Activated naive CD8-positive, alpha-beta T cell treated with anti-CD3 and anti-CD28 coated beads, Interleukin-2, amount 10 ng/mL, durations not matched to agents 7 days and 5 days (primary cell): Measurements from ENCODE around the gene UHRF1. TPM values are rescaled to one million over a fixed set of nuclear protein-coding genes. Genes with fewer than 3 reads are reported as not detected.
"Not testable (repeated sequence)": the region's sequence is repeated elsewhere in the genome, so short reads cannot be mapped to it uniquely, and the experiment has no call there.

Experiments used
- ATAC-seq: fragments of 150-1000 bp; cut with Tn5 transposase; one replicate; pipeline ENCODE4 v1.10.0; 2021; ENCODE audit warnings: low read depth, moderate library complexity
- POLR2A ChIA-PET: fragments of 350-600 bp; sonication (Branson Sonifier 250); formaldehyde crosslinking; loops from one replicate; lab custom pipeline; 2021; ENCODE audit warnings: antibody characterized with exemption; lab: Charles Lee
- DNase-seq: peaks from one replicate; pipeline ENCODE4 v3.0.0; 2021
- H3K27ac Mint-ChIP-seq: one replicate; pipeline ENCODE4 v1.8.0; 2022; ENCODE audit warnings: mild to moderate bottlenecking, mixed read lengths
- H3K27me3 Mint-ChIP-seq: one replicate; pipeline ENCODE4 v1.8.0; 2022; ENCODE audit warnings: mild to moderate bottlenecking, moderate library complexity, mixed read lengths
- H3K36me3 Mint-ChIP-seq: one replicate; pipeline ENCODE4 v1.8.0; 2021; ENCODE audit warnings: mild to moderate bottlenecking, mixed read lengths
- H3K4me1 Mint-ChIP-seq: one replicate; pipeline ENCODE4 v1.8.0; 2021; ENCODE audit warnings: mixed read lengths
- H3K4me3 Mint-ChIP-seq: one replicate; pipeline ENCODE4 v1.8.0; 2022; ENCODE audit warnings: mild to moderate bottlenecking, moderate library complexity, mixed read lengths
- H3K9me3 Mint-ChIP-seq: one replicate; pipeline ENCODE4 v1.8.0; 2021; ENCODE audit warnings: mixed read lengths
- total RNA-seq, 2 experiments: library from RNA; stranded (reverse); gene quantifications; one replicate each; pipeline ENCODE4 v1.2.3, GENCODE V29; 2021

The UHRF1 gene
- total RNA-seq, 2 experiments from 2014 or later, result 90.8 to 103 TPM

DNA sequence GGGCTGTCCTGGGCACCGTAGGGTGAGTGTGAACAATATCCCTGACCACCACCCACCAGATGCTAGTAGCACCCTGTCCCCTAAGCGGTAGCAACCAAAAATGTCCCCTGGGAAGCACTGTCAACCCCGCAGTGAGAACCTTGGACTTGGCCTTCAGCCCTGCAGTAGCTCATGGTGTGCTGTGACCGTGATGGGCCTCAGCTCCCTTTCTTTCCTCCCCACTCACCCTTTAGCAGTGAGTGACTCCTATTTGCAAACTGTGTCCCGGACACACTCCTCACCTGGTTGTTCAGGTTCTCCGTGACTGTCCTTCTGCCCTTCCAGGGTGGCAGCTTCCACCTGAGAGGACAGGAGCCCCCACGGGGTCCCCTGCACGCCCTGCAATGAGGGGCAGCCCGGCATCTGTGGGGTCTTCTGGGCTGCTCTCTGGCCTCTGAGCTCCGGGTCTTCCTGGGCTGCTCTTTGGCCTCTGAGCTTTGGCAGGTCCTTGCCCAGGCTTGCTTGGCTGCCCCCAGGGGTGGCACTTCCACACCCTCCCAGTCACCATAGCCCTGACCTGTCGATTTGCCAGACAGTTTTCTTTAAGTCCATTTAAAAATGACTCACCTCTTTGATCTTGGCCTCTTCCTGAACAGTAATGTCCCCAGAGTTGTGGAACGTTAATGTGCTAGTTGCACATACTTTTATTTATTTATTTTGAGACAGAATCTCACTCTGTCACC, 63.4 kb downstream of the UHRF1 start:
- no peak for ATAC-seq
- POLR2A ChIA-PET, result no interaction called here

DNA sequence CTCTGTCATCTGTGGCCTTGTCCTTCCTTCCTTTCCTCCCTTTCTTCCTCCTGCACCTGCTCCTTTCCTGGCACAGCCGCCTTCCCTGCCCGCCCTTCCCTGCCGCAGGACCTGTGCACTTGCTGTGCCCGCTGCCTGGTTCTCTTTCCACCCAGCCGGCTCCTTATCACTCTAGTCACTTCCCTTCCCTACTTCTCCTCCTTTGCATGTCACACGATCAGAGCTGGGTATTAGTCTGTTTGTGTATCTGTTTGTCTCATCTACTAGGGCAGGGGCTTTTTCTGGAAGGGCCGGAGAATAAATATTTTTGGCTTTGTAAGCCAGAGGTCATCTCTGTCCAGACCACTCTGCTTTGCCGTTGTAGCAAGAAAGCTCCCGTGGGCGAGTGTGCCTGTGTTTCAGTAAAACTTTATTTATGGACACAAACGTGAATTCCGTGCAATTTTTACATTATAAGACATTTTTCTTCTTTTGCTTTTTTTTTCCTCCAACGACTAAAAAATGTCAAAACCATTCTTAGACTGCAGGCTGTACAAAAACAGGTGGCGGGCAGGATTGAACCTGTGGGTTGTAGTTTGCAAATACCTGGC, 65.7 kb downstream of the UHRF1 start:
- ATAC-seq, result no peak
- H3K27me3 Mint-ChIP-seq, result no peaks in the 10 kb centered on the region
- no peak overlapping the region for H3K4me3 Mint-ChIP-seq
- POLR2A ChIA-PET, result no interaction called here
- peaks cover 10% of the 10 kb centered on the region for H3K36me3 Mint-ChIP-seq
- DNase-seq, result no peak
- H3K27ac Mint-ChIP-seq, result no peak overlapping the region
- no peaks in the 10 kb centered on the region for H3K9me3 Mint-ChIP-seq
- peaks cover 26% of the 10 kb centered on the region for H3K4me1 Mint-ChIP-seq

More for the DNA sequence above, 63.4 kb downstream of the UHRF1 start:
- Mint-ChIP-seq H3K4me3 (no peak overlapping the region), H3K27ac (no peak overlapping the region), H3K4me1 (peaks cover 32% of the 10 kb centered on the region), H3K36me3 (peaks cover 19% of the 10 kb centered on the region), H3K9me3 (no peaks in the 10 kb centered on the region), H3K27me3 (no peaks in the 10 kb centered on the region)
- no peak for DNase-seq

DNA sequence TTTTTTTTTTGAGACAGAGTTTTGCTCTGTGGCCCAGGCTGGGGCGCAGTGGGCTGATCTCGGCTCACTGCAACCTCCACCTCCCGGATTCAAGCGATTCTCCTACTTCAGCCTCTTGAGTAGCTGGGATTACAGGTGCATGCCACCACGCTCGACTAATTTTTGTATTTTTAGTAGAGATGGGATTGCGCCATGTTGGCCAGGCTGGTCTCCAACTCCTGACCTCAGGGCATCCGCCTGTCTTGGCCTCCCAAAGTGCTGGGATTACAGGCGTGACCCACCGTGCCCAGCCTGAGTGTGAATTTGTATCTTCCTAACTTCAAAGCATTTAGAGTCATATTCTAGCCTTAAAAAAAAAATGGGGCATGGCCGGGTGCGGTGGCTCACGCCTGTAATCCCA, 66.3 kb downstream of the UHRF1 start:
- POLR2A ChIA-PET, DNase-seq, H3K27me3 Mint-ChIP-seq, H3K4me3 Mint-ChIP-seq, H3K27ac Mint-ChIP-seq, H3K36me3 Mint-ChIP-seq, ATAC-seq, H3K9me3 Mint-ChIP-seq: not testable (repeated sequence)
- H3K4me1 Mint-ChIP-seq, result peaks cover 22% of the 10 kb centered on the region

DNA sequence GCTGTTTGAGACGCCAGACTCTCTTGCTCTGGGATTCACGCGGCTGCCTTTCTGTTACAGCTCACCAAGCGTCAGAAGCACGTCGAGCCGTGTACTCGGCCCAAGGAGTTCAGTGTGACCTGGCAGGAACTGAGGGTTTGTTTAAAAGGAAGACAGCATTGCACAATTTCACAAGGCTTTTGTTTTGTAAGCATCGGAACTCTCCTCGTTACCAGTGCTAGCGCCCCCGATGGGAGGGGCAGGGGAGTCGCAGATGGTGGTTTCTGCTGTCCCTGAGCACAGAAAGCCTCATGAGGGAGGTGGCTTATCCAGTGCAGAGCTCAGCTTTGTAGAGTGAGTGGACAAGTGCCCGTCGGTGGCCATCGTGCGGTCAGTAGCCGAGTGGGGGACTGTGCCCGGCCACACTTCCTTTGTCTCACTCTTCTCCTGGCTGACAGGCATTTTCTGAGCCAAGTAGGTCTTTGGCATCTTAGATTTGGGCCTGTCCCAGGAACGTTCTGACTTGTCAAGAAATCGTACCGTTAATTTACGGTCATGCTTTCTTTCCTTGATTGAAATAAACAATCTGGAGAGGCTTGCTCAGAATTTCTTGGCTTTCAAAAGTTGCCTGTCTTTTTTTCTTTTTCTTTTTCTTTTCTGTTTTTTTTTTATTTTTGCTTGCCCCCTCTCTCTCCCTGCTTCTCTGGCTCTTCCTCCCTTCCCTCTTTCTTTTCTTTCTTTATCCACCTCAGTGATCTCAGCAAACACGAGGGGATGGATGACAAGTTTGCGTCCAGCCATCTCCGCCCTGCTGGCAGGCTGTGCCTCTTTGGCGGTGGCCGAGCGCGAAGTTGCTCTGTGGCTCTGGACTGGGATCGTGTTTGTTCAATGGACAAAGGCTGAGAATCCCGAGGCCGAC, 67.3 kb downstream of the UHRF1 start:
- H3K27ac Mint-ChIP-seq, result no peak overlapping the region

DNA sequence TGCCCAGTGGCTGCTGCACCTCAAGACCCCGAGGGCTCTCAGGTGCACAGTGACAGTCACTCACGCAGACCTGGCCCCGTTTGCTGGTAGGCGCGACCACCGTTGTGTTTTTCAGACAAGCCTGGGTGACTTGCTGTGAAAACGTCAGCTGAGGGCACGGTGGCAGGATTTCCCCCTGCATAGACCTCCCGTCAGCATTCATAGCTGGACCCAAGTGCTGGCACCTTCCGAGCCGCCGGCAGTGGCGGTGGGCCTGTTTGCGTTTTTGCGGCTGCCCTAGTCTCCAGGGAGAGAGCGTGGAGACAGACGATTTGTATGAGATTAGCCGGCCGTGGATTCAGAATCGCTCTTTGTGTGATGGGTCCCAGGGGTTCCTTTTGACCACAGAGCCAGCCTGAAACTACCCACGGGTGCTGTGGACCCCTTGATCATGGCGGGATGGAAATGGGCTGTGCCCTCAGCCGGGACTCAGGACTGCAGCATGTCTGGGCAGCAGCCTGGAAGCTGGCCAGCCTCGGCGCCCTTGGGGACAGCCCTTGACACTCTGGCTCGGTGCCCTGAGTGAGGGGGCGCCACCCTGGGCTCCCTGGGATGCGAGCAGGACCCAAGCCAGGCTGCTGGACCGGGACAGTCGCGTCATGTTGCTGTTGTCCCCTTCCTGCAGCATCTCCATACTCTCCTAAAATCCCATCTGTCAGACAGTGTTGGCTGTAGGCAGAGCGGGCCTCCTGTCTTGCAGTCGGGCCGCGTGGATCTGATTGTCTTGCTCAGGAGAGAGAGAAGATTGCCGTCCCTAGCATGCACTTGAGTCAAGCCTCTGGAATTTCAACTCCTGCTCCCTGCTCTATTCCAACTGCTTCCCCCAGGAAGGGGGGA, 68.2 kb downstream of the UHRF1 start:
- Mint-ChIP-seq H3K27ac (no peak overlapping the region), H3K4me3 (no peak overlapping the region), H3K36me3 (peaks cover 2% of the 10 kb centered on the region), H3K27me3 (no peaks in the 10 kb centered on the region), H3K9me3 (no peaks in the 10 kb centered on the region), H3K4me1 (peaks cover 15% of the 10 kb centered on the region)
- POLR2A ChIA-PET, result no interaction called here
- no peak for ATAC-seq
- no peak for DNase-seq

More for the DNA sequence above, 67.3 kb downstream of the UHRF1 start:
- POLR2A ChIA-PET, result no interaction called here
- H3K27me3 Mint-ChIP-seq, result no peaks in the 10 kb centered on the region
- no peak overlapping the region for H3K4me3 Mint-ChIP-seq
- H3K9me3 Mint-ChIP-seq, result no peaks in the 10 kb centered on the region
- H3K4me1 Mint-ChIP-seq, result peaks cover 16% of the 10 kb centered on the region
- DNase-seq, result no peak
- H3K36me3 Mint-ChIP-seq, result peaks cover 2% of the 10 kb centered on the region
- ATAC-seq, result no peak

DNA sequence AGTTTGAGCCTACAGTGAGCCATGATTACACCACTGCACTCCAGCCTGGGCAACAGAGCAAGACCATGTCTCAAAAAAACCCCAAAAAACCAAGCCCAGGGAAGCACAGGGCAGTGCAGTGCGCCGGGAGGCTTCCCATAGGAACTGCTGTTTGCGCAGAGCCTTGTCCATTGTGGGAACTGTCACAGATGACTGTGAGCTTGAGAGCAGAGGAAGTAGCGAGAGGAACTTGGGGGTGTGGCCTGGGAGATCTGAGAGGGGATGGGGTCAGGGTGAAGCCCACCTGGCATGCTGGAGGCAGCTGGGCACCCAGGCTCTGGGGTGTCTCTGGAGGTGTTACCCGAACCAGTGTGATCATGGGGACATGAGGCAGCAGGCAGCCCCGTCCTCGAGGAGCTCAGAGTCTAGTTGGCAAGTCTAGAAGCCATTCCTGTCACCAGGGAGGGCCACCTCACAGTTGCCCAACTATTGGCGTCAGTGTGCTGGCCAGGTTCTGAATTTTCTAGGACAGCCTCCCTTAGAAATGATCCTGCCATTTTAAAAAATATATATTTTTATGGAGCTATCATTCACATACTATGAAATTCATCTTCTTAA, 70.0 kb downstream of the UHRF1 start:
- Mint-ChIP-seq H3K4me1 (peaks cover 13% of the 10 kb centered on the region), H3K27ac (no peak overlapping the region), H3K27me3 (no peaks in the 10 kb centered on the region), H3K9me3 (no peaks in the 10 kb centered on the region), H3K36me3 (peaks cover 2% of the 10 kb centered on the region), H3K4me3 (no peak overlapping the region)
- no peak for DNase-seq
- POLR2A ChIA-PET, result no interaction called here
- ATAC-seq, result no peak

DNA sequence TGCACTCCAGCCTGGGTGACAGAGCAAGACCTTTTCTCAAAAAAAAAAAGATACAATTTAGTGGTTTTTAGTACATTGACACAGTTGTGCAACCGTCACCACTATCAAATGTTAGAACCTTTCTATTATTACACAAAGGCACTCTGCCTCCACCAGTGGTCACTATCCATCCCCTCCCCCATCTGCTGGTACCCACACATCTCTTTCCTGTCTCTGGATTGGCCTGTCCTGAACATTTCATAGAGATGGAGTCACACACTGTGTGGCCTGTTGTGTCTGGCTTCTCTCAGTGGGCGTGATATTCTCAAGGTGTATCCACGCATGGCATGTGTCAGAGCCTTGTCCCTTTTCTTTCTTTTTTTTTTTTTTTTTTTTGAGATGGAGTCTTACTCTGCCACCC, 70.8 kb downstream of the UHRF1 start:
- Mint-ChIP-seq H3K27me3 (no peaks in the 10 kb centered on the region), H3K36me3 (peaks cover 2% of the 10 kb centered on the region), H3K4me1 (peaks cover 11% of the 10 kb centered on the region), H3K4me3 (no peak overlapping the region), H3K27ac (no peak overlapping the region), H3K9me3 (no peaks in the 10 kb centered on the region)
- DNase-seq (no peak), ATAC-seq (no peak)
- POLR2A ChIA-PET, result no interaction called here

DNA sequence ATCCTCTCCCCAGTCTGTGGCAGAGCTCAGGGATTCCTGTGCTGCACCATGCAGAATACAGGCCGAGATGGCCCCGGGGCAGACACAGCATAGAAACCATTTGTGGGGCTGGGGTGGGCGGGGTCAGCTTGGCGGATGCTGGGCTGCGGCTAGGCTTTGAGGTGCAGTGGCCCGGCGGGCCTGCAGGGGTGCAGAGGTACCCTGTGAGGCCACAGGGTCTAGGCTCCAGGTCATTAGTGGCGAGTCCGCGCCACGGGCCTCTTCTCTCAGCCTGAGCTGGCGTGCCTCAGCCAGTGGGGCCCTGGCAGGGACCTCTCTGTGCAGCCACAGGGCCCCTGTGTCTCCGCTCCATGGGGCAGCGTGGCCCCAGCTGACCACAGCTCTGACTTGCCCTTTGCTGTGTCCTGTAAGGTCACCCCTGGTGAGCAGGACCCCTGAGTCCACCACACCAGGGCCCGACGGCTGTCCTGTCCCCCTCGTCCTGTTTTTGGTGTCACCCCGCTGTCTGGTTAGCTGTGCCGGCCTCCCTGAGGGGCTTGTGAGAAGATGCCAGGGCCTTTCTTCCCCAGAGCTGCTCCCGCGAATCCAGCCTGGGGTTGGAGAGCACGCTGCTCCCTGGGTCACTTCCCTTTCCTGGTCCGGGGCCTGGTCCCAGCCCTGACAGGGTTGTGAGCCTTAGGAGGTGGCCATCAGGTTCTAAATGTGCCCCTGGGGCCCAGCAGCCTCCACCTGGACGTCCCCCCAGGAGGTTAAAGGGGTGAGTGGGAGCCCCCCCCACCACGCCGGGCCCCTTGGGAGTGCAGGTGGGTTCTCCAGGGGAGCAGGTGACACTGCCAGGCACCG, 71.8 kb downstream of the UHRF1 start:
- Mint-ChIP-seq H3K9me3 (no peaks in the 10 kb centered on the region), H3K36me3 (peaks cover 2% of the 10 kb centered on the region), H3K4me3 (no peak overlapping the region), H3K27ac (no peak overlapping the region), H3K4me1 (peaks cover 11% of the 10 kb centered on the region), H3K27me3 (no peaks in the 10 kb centered on the region)
- DNase-seq (no peak), ATAC-seq (no peak)
- POLR2A ChIA-PET, result interaction anchor here (0.5 kb wide), 1 partner anchor 487 kb away, joined by 3 read pairs; no protein-coding TSS in a partner anchor

DNA sequence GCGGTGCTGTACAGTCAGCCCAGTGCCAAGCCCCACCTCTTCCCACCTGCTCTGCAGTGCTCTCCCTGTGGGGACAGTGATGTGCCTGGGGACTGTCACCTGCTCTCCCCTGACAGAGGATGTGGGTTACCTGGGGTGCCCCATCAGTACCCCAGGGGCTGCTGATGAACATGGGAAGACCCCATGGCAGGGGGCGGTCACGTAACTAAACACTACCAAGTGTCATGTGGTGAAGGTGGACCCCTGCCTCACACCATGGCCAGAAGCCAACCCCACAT, 72.3 kb downstream of the UHRF1 start:
- DNase-seq (no peak), ATAC-seq (no peak)
- Mint-ChIP-seq H3K9me3 (no peaks in the 10 kb centered on the region), H3K27ac (no peak overlapping the region), H3K36me3 (peaks cover 2% of the 10 kb centered on the region), H3K4me3 (no peak overlapping the region), H3K4me1 (peaks cover 11% of the 10 kb centered on the region), H3K27me3 (no peaks in the 10 kb centered on the region)
- POLR2A ChIA-PET, result no interaction called here

DNA sequence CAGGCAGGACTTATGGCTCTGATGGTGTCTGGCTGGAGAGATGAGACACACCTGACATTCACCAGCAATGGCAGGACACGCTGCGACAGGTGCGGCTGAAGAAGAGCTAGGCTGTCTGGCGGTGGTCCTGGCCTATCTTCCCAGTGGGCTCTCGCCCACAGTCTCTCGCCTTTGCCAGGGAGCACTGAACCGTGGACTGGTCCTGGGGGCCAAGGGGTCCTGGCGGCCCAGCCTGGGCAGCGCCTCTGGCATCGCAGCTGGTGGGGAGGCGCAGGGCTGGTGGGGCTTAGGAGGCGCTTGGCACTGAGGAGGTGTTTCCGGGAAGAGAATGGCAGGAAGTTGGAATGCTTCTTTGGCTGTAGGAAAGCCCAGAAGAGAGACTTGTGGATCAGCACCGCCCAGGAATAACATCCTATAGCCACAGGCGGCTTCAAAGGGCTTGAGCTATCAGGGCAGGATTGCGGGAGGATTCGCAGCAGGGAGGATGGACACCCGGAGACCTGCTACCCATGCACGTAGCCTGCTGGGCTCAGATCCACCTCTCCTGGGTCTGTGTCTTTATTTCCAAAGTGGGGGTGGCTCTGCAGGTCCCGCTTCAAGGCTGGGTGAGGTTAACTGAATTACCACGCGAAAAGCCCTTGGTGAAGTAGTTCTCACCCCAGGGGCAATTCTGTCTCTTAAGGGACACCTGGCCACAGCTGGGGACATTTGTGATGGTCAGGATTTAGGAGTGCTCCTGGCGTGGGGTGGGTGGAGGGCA, 74.2 kb downstream of the UHRF1 start:
- H3K4me3 Mint-ChIP-seq, result no peak overlapping the region
- no peak overlapping the region for H3K27ac Mint-ChIP-seq

DNA sequence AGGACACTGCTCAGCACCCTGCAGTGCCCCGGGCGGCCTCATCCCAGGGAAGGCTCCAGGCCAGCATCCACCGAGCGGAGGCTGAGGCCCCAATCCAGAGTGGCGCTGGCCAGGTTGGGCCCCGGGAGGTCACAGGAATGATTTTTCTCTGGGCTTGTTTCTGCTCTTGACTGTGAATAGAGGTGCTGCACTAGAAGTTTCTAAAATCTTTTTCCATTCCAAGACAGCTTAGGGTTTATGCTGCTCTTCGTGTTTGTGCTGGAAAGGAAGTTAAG, 74.7 kb downstream of the UHRF1 start:
- Mint-ChIP-seq H3K4me3 (no peak overlapping the region), H3K27me3 (no peaks in the 10 kb centered on the region), H3K36me3 (peaks cover 1% of the 10 kb centered on the region), H3K4me1 (peaks cover 16% of the 10 kb centered on the region), H3K9me3 (no peaks in the 10 kb centered on the region), H3K27ac (no peak overlapping the region)
- POLR2A ChIA-PET, result no interaction called here
- DNase-seq (no peak), ATAC-seq (no peak)

More for the DNA sequence above, 74.2 kb downstream of the UHRF1 start:
- POLR2A ChIA-PET, result no interaction called here
- Mint-ChIP-seq H3K27me3 (no peaks in the 10 kb centered on the region), H3K36me3 (peaks cover 1% of the 10 kb centered on the region), H3K4me1 (peaks cover 16% of the 10 kb centered on the region), H3K9me3 (no peaks in the 10 kb centered on the region)
- DNase-seq (no peak), ATAC-seq (no peak)
